HG03060 (cell line): ENCODE results near the gene LRRC71.

Source experiments
- ATAC-seq: cut with Tn5 transposase; IDR thresholded peaks from one replicate; pipeline ENCODE4 v1.9.1; 2021; ENCODE audit warnings: low read depth, moderate number of reproducible peaks; ENCODE audit not compliant: unreplicated experiment

The LRRC71 gene

GRCh38 chr1:156889802-156890580 is 30.4 kb upstream of the LRRC71 start:
- ATAC-seq = no peak

- peak; percentile 65 for ATAC-seq
Observed at GRCh38 chr1:156892190-156893047, 28.0 kb upstream of the LRRC71 start.

- ATAC-seq = no peak
Observed at GRCh38 chr1:156893048-156893953, 27.1 kb upstream of the LRRC71 start, which contains the start of gene PEAR1. PEAR1 (plus strand) TSS chr1:156893718; CDS start chr1:156903927, 10,209 bp downstream.

GRCh38 chr1:156894001-156894400 is 26.4 kb upstream of the LRRC71 start:
- ATAC-seq = no peak

- ATAC-seq = no peak
Observed at GRCh38 chr1:156894711-156895454, 25.5 kb upstream of the LRRC71 start.

GRCh38 chr1:156895455-156895812 is 25.0 kb upstream of the LRRC71 start:
- ATAC-seq = no peak

- no peak for ATAC-seq
Observed at GRCh38 chr1:156895927-156896326, 24.5 kb upstream of the LRRC71 start.

- ATAC-seq = no peak
Observed at GRCh38 chr1:156896490-156897033, 23.9 kb upstream of the LRRC71 start.

GRCh38 chr1:156897078-156897825 is 23.2 kb upstream of the LRRC71 start:
- no peak for ATAC-seq

GRCh38 chr1:156898161-156898566 is 22.3 kb upstream of the LRRC71 start:
- ATAC-seq = no peak

- no peak for ATAC-seq
Observed at GRCh38 chr1:156898971-156899664, 21.3 kb upstream of the LRRC71 start.

GRCh38 chr1:156899956-156900718 is 20.3 kb upstream of the LRRC71 start:
- no peak for ATAC-seq

GRCh38 chr1:156900896-156901589 is 19.4 kb upstream of the LRRC71 start:
- no peak for ATAC-seq

GRCh38 chr1:156901590-156901900 is 18.9 kb upstream of the LRRC71 start:
- no peak for ATAC-seq

- ATAC-seq = no peak
Observed at GRCh38 chr1:156901966-156902915, 18.2 kb upstream of the LRRC71 start.
